Panc1 (cell line): ENCODE measurements around the gene MBOAT1.

Experiments used
- CTCF ChIP-seq: fragments of 450-650 bp; IDR thresholded peaks from 2 replicates; pipeline ENCODE4 v1.5.1; 2017; ENCODE audit warnings: mild to moderate bottlenecking
- POLR2AphosphoS5 ChIP-seq: IDR thresholded peaks from 2 replicates; pipeline ENCODE4 v1.6.1; 2012; ENCODE audit warnings: mild to moderate bottlenecking, low read depth, low read length, moderate library complexity
- REST ChIP-seq, 2 experiments: IDR thresholded peaks; 2 replicates each; pipeline ENCODE4 v1.6.1; 2011 to 2012; ENCODE audit warnings: low read depth in 2 of 2, control low read depth in 1 of 2, low read length in 1 of 2, mild to moderate bottlenecking in 1 of 2, moderate library complexity in 1 of 2; ENCODE audit not compliant: insufficient read depth in 1 of 2
- SIN3A ChIP-seq: IDR thresholded peaks from 2 replicates; pipeline ENCODE4 v1.6.1; 2012; ENCODE audit warnings: low read depth, mild to moderate bottlenecking, low read length, moderate library complexity, borderline replicate concordance; ENCODE audit not compliant: insufficient read depth
- TCF7L2 ChIP-seq: IDR thresholded peaks from 2 replicates; pipeline ENCODE4 v1.6.1; 2011; ENCODE audit warnings: mild to moderate bottlenecking, low read depth, low read length, inconsistent platforms

- no peak for TF ChIP-seq POLR2AphosphoS5
- no peak for TF ChIP-seq CTCF
- TF ChIP-seq REST (IDR thresholded peaks at IDR 0.05; ENCODE audit: insufficient read depth in 1 of 2, low read depth in 2 of 2, low read length in 1 of 2): no peak
- no peak for TF ChIP-seq TCF7L2
- no peak for TF ChIP-seq SIN3A
These were observed 31.0 kb upstream of the MBOAT1 start for GRCh38 chr6:20243288-20243687.
